GM23338 (cell line): Measurements from ENCODE around the gene NKX2-4.

ENCODE experiments used
- EZH2phosphoT487 ChIP-seq: fragments of 200-600 bp; sonication (generic); IDR thresholded peaks from one replicate; pipeline ENCODE4 v1.8.1; 2018; ENCODE audit warnings: antibody characterized with exemption; ENCODE audit not compliant: unreplicated experiment
- POLR2AphosphoS5 ChIP-seq: IDR thresholded peaks from 2 replicates; pipeline ENCODE4 v1.6.1; 2016; ENCODE audit warnings: antibody characterized with exemption, low read depth
- ZNF462 ChIP-seq: fragments of 250-450 bp; sonication (Bioruptor Pico); IDR thresholded peaks from 2 replicates; pipeline ENCODE4 v1.5.0; 2020; ENCODE audit warnings: mild to moderate bottlenecking, moderate library complexity
- TF ChIP-seq, protein P1 (sequence below), 2 experiments: fragments of 200-600 bp in 1 of 2; sonication (generic) in 1 of 2; conservative IDR thresholded peaks; 2 replicates each; pipeline versions ENCODE4 v1.5.1 to v1.6.1; 2016 to 2017; ENCODE audit warnings: antibody characterized with exemption in 2 of 2, low read depth in 2 of 2, mild to moderate bottlenecking in 2 of 2, moderate library complexity in 1 of 2

- TF ChIP-seq, protein P1, sequence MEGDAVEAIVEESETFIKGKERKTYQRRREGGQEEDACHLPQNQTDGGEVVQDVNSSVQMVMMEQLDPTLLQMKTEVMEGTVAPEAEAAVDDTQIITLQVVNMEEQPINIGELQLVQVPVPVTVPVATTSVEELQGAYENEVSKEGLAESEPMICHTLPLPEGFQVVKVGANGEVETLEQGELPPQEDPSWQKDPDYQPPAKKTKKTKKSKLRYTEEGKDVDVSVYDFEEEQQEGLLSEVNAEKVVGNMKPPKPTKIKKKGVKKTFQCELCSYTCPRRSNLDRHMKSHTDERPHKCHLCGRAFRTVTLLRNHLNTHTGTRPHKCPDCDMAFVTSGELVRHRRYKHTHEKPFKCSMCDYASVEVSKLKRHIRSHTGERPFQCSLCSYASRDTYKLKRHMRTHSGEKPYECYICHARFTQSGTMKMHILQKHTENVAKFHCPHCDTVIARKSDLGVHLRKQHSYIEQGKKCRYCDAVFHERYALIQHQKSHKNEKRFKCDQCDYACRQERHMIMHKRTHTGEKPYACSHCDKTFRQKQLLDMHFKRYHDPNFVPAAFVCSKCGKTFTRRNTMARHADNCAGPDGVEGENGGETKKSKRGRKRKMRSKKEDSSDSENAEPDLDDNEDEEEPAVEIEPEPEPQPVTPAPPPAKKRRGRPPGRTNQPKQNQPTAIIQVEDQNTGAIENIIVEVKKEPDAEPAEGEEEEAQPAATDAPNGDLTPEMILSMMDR (conservative IDR thresholded peaks at IDR 0.05; ENCODE audit: low read depth in 2 of 2) = no peak
- TF ChIP-seq EZH2phosphoT487 (no peak), POLR2AphosphoS5 (no peak), ZNF462 (CRISPR knock-in tag) (no peak)
Measured at GRCh38 chr20:21399005-21399475, 1.7 kb upstream of the NKX2-4 start.
